ENCODE data around the gene VPS25.

The VPS25 gene

GRCh38 chr17:42797067-42798007 is 24.1 kb downstream of the VPS25 start:
- TF ChIP-seq SUZ12 (IDR thresholded peaks at IDR 0.05; ENCODE audit: extremely low read depth, insufficient read depth, insufficient read length), result no peak
- no peak for TF ChIP-seq YY1 (IDR thresholded peaks at IDR 0.05; ENCODE audit: insufficient read depth, insufficient read length)
- TF ChIP-seq ZNF274 (IDR thresholded peaks at IDR 0.05; ENCODE audit: low read depth, low read length), result no peak
- no peak for DNase-seq (ENCODE audit: low read depth, low spot score)
- Histone ChIP-seq H3K27me3 (ENCODE audit: insufficient read depth, insufficient read length) (no peaks in the 10 kb centered on the region), H3K36me3 (ENCODE audit: insufficient read depth, insufficient read length, low read length) (peaks cover 35% of the 10 kb centered on the region), H3K4me1 (ENCODE audit: insufficient read depth, insufficient read length) (peaks cover 2% of the 10 kb centered on the region), H3K9me3 (ENCODE audit: insufficient read depth, low read length) (peaks cover 8% of the 10 kb centered on the region; the same call in 1 of the 2 replicates), H3K4me3 (ENCODE audit: insufficient read length, low read depth) (peak overlapping the region; percentile 94), H3K9ac (ENCODE audit: insufficient read length, low read depth) (peak overlapping the region; percentile 92)

GRCh38 chr17:42798011-42798382 is 24.7 kb downstream of the VPS25 start:
- TF ChIP-seq SUZ12 (IDR thresholded peaks at IDR 0.05; ENCODE audit: extremely low read depth, insufficient read depth, insufficient read length), result no peak
- TF ChIP-seq ZNF274 (IDR thresholded peaks at IDR 0.05; ENCODE audit: low read depth, low read length), result no peak
- no peak for DNase-seq (ENCODE audit: low read depth, low spot score)

GRCh38 chr17:42798383-42799380 is 25.4 kb downstream of the VPS25 start, which contains the start of the genes CNTD1 and COA3:
Gene CNTD1 (plus strand): TSS chr17:42798861. CDS start chr17:42799068, 207 bp downstream.
Gene COA3 (minus strand): TSS chr17:42798704. CDS start chr17:42798681, 23 bp downstream.
- H3K36me3 ChIP-seq (ENCODE audit: insufficient read depth, insufficient read length, low read length), result peaks cover 33% of the 10 kb centered on the region
- H3K27me3 ChIP-seq (ENCODE audit: insufficient read depth, insufficient read length), result no peaks in the 10 kb centered on the region
- peaks cover 8% of the 10 kb centered on the region; the same call in 1 of the 2 replicates for H3K9me3 ChIP-seq (ENCODE audit: insufficient read depth, low read length)
- H3K4me1 ChIP-seq (ENCODE audit: insufficient read depth, insufficient read length), result peaks cover 2% of the 10 kb centered on the region
- peak within 1 kb of the TSS; percentile 94 for H3K4me3 ChIP-seq (ENCODE audit: insufficient read length, low read depth)
- peak within 1 kb of the TSS; percentile 92 for H3K9ac ChIP-seq (ENCODE audit: insufficient read length, low read depth)
- no peak for TF ChIP-seq SUZ12 (IDR thresholded peaks at IDR 0.05; ENCODE audit: extremely low read depth, insufficient read depth, insufficient read length)
- TF ChIP-seq YY1 (IDR thresholded peaks at IDR 0.05; ENCODE audit: insufficient read depth, insufficient read length), result peak; percentile 83
- peak; percentile 81 for DNase-seq (ENCODE audit: low read depth, low spot score)

More at GRCh38 chr17:42798011-42798382, 24.7 kb downstream of the VPS25 start:
- peak overlapping the region; percentile 92 for H3K9ac ChIP-seq (ENCODE audit: insufficient read length, low read depth)
- no peaks in the 10 kb centered on the region for H3K27me3 ChIP-seq (ENCODE audit: insufficient read depth, insufficient read length)
- H3K4me1 ChIP-seq (ENCODE audit: insufficient read depth, insufficient read length), result peaks cover 2% of the 10 kb centered on the region
- peaks cover 35% of the 10 kb centered on the region for H3K36me3 ChIP-seq (ENCODE audit: insufficient read depth, insufficient read length, low read length)
- peaks cover 8% of the 10 kb centered on the region; the same call in 1 of the 2 replicates for H3K9me3 ChIP-seq (ENCODE audit: insufficient read depth, low read length)
- H3K4me3 ChIP-seq (ENCODE audit: insufficient read length, low read depth), result peak overlapping the region; percentile 94

- no peak overlapping the region for H3K9ac ChIP-seq (ENCODE audit: insufficient read length, low read depth)
- TF ChIP-seq ZNF274 (IDR thresholded peaks at IDR 0.05; ENCODE audit: low read depth, low read length), result no peak
- no peak for TF ChIP-seq SUZ12 (IDR thresholded peaks at IDR 0.05; ENCODE audit: extremely low read depth, insufficient read depth, insufficient read length)
- no peak for TF ChIP-seq YY1 (IDR thresholded peaks at IDR 0.05; ENCODE audit: insufficient read depth, insufficient read length)
Measured at GRCh38 chr17:42803074-42803883, 30.0 kb downstream of the VPS25 start.

GRCh38 chr17:42804918-42805367 is 31.7 kb downstream of the VPS25 start:
- Histone ChIP-seq H3K9me3 (ENCODE audit: insufficient read depth, low read length) (no peaks in the 10 kb centered on the region), H3K4me3 (ENCODE audit: insufficient read length, low read depth) (no peak overlapping the region), H3K36me3 (ENCODE audit: insufficient read depth, insufficient read length, low read length) (peaks cover 10% of the 10 kb centered on the region), H3K9ac (ENCODE audit: insufficient read length, low read depth) (no peak overlapping the region), H3K27me3 (ENCODE audit: insufficient read depth, insufficient read length) (no peaks in the 10 kb centered on the region), H3K4me1 (ENCODE audit: insufficient read depth, insufficient read length) (no peaks in the 10 kb centered on the region)
- no peak for TF ChIP-seq SUZ12 (IDR thresholded peaks at IDR 0.05; ENCODE audit: extremely low read depth, insufficient read depth, insufficient read length)
- no peak for DNase-seq (ENCODE audit: low read depth, low spot score)

More at GRCh38 chr17:42803074-42803883, 30.0 kb downstream of the VPS25 start:
- no peaks in the 10 kb centered on the region for H3K27me3 ChIP-seq (ENCODE audit: insufficient read depth, insufficient read length)
- peaks cover 8% of the 10 kb centered on the region; the same call in 1 of the 2 replicates for H3K9me3 ChIP-seq (ENCODE audit: insufficient read depth, low read length)
- H3K4me3 ChIP-seq (ENCODE audit: insufficient read length, low read depth), result no peak overlapping the region
- no peak for DNase-seq (ENCODE audit: low read depth, low spot score)
- no peaks in the 10 kb centered on the region for H3K36me3 ChIP-seq (ENCODE audit: insufficient read depth, insufficient read length, low read length)
- H3K4me1 ChIP-seq (ENCODE audit: insufficient read depth, insufficient read length), result no peaks in the 10 kb centered on the region

- Histone ChIP-seq H3K9ac (ENCODE audit: insufficient read length, low read depth) (no peak overlapping the region), H3K27me3 (ENCODE audit: insufficient read depth, insufficient read length) (no peaks in the 10 kb centered on the region), H3K9me3 (ENCODE audit: insufficient read depth, low read length) (no peaks in the 10 kb centered on the region), H3K4me1 (ENCODE audit: insufficient read depth, insufficient read length) (no peaks in the 10 kb centered on the region), H3K36me3 (ENCODE audit: insufficient read depth, insufficient read length, low read length) (peaks cover 23% of the 10 kb centered on the region), H3K4me3 (ENCODE audit: insufficient read length, low read depth) (no peak overlapping the region)
- DNase-seq (ENCODE audit: low read depth, low spot score), result no peak
- no peak for TF ChIP-seq ZNF274 (IDR thresholded peaks at IDR 0.05; ENCODE audit: low read depth, low read length)
Measured at GRCh38 chr17:42806249-42806648, 33.0 kb downstream of the VPS25 start.

Measured in NT2/D1 (cell line).